ENCODE results near the gene C10orf143.

- TF ChIP-seq POLR2A (IDR thresholded peaks at IDR 0.05) (no peak), CTCF (IDR thresholded peaks at IDR 0.05) (no peak)
Measured at GRCh38 chr10:130022086-130022485, 88.5 kb downstream of the C10orf143 start.

All from lower leg skin (tissue), 3 donors.